ENCODE results near the gene SH3BP1.

The SH3BP1 gene

DNA sequence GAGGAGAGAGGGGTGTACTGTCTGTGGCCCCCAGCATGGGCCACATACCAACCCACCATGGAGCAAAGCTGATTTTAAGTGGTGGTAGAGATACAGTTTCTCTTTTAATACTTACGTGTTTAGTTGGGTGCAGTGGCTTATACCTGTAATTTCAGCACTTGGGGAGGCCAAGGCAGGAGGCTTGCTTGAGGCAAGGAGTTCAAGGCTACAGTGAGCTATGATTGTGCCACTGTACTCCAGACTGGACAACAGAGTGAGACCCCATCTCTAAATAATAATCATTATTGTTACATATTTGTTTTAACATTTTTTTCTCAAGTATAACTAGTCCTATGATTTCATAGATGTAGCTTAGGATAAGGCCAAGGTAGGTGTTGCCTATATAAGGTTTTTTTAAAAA is 22.0 kb upstream of the SH3BP1 start:
- no peak for DNase-seq

DNA sequence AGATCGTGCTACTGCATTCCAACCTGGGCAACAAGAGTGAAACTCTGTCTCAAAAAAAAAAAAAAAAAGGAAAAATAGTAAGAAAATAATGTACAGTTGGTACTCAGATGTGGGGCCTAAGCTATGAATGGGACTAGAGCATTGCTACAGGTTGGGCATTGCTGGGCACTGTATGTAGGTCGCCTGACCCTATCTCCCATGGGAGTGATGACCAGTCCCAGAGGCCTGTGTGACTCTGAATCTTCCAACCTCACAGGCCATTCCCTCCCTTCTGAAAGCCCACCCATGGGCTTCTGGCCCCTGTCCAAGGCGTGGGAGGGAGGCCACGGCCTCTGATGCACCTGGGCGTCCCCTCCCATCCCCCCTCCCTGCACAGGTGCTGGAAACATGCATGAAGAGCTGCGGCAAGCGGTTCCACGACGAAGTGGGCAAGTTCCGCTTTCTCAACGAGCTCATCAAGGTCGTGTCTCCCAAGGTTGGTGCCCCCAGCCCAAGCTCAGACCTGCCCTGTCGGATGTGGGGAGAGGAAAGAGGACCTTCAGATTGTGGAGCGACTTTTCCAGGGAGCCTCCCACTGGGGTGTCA is 21.3 kb upstream of the SH3BP1 start:
- DNase-seq, result no peak

DNA sequence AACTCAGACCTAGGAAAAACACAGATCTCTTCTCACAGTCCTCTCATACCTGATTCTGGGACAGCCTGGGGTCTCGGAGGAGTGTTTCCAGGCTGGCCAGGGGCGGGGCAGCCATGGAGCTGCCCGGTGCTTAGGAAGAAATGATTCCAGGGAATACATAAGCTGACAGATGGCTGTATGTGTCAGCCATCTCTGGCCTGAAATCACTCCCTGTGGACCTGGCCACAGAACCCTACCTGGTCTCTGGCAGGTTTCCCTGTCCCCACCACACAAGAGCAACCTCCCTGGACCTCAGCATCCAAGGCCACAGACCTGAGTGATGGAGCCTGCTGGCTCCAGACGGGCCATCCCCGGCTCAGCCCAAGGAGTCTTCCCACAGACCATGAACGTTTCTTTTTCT is 20.8 kb upstream of the SH3BP1 start:
- no peak for DNase-seq

DNA sequence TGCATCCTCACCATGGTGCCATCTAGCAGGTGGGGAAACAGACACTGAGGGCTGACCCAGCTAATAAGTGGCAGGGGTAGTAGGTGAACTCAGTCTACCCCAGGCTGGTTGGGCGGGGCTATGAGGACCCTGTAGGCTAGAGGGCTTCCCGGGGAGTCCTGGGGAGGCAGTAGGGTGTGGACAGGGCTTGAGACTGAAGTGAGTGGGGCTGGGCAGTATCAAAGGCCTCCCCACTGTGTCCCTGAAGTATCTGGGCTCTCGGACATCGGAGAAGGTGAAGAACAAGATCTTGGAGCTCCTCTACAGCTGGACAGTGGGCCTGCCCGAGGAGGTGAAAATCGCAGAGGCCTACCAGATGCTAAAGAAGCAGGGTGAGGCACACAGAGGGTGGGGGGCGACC is 19.5 kb upstream of the SH3BP1 start:
- no peak for DNase-seq

DNA sequence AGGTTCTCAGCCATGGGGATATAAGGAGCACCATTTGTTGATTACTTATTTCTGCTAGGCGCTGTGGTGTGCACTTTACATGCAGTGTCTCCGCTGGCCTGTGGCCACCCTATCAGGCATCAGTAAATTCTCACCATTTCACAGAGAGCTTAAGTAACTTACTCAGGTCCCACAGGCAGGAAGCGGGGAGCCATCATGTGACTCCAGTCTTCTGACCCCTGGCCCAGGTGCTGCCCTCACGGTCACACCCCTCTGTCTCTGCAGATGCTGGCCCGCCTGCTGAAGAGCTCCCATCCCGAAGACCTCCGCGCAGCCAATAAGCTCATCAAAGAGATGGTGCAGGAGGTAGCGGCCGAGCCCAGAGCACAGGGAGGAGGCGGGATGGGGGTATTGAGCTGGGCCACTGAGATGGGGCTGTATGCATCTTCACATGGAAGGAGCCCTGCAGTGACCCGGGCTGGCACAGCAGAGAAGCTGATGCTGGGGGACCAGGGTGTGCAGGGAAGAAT is 18.1 kb upstream of the SH3BP1 start:
- DNase-seq, result no peak

DNA sequence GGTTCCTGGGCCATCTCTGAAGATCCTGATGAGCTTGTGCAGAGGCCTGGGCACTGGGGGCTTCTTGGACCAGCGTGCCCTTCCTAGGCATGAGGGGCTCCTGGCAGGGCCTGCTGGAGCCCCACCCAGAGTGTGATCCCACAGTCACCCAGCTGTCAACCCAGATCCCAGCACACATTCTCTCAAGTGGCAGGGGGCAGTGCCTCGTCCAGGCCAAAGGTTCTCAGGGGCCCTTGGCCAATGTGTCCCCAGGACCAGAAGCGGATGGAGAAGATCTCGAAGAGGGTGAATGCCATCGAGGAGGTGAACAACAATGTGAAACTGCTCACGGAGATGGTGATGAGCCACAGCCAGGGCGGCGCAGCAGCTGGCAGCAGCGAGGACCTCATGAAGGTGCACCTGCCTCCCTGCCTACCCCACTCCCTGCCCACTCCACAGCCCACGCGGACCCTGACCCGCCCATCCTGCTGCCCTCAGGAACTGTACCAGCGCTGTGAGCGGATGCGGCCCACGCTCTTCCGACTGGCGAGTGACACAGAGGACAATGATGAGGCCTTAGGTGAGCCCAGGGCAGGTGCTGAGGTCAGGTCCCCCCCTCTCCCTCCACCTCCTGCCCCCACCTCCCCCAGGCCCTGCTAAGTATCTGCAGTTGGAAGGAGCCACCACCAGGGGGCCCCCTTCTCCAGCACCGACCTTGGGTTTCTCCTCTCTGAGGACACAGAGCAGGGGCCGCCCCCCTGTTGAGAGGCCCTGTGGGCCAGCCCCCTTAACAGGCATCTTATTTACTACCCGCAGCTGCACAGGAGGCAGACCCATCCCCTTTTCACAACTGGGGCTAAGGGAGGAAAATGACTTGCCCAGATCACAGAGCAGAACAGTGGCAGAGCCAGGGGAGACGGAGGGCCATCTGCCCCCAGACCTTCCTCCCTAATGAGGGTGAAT is 16.1 kb upstream of the SH3BP1 start:
- DNase-seq, result peak; percentile 70 to 73

DNA sequence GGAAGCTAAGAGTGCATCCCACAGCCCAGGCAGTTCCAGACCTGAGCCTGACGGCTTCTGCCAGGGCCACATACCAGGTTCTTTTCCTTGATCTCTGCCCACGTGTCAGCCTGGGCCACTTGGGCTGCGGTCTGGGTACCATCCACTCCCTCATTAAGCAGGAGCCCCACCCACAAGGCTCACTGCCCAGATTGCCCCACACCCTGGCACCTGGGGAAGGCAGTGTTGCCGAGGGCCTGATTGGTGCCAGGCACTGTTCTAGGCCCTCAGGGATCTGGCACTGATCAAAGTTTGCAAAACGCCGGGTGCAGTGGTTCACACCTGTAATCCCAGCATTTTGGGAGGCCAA is 15.5 kb upstream of the SH3BP1 start:
- no peak for DNase-seq

DNA sequence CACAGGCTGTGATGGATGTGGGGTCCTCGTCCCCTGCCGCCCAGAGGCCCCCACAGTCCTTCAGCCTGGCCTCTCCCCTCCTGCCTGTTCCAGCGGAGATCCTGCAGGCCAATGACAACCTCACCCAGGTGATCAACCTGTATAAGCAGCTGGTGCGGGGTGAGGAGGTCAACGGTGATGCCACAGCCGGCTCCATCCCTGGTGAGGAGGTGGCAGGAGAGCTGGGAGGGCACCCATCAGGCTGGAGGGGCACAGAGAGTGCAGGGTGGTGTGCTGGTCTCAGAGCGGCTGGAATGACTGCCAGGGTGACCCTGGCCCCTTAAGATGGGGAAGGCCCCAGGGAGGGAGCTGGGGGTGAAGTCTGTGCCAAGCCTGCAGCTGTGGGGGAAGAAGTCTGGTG is 14.6 kb upstream of the SH3BP1 start:
- no peak for DNase-seq

DNA sequence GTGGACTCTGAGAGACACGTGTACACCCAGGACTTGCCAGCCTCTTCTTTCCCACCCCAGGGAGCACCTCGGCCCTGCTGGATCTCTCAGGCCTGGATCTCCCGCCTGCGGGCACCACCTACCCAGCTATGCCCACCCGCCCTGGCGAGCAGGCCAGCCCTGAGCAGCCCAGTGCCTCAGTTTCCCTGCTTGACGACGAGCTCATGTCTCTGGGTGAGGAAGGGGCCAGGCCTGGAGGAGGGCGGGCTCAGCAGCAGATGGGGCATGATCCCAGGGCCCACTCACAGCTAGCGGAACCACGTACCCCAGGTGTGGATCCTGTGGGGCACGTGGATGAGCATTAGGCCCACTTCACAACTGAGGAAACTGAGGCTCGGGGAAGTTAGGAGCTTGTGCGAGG is 13.7 kb upstream of the SH3BP1 start:
- DNase-seq, result no peak

DNA sequence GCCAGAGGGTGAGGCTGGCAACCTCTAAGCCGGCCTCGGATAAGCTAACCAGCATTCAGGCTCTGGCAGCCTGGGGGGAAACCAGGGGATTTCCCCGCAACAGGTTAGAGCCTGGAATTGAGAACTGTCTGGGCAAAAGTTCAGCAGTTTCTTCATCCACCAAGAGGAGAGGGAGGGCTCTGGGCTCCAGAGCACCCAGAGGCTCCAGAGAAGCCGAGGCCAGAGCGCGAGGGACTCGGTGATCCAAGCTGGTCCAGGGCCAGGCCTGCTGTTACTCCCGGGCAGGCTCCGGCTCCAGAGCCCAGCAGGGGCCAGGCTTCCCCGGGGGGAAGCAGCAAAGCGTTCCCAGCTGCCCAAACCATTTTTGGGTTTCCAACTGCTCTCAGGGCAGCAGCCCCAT is 13.3 kb upstream of the SH3BP1 start:
- no peak for DNase-seq

DNA sequence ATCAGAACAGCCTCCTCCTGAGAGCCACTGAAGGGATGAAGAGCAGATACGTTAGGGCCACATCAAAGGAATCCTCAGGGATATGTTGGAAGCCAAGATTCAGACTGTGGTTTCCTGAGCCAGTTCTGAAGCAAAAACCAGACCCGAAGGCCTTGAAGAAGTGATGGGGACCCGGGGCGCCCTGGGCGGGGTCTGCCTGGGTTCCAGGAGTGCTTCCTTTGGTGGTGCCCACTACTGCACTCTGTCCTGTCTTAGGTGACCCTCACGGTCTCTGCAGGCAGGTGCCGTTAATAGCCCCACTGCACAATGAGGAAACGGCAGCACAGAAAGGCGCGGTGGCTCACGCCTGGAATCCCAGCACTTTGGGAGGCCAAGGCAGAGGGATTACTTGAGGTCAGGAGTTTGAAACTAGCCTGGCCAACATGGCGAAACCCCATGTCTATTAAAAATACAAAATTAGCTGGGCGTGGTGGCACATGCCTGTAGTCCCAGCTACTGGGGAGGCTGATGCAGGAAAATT is 12.9 kb upstream of the SH3BP1 start:
- DNase-seq, result no peak

DNA sequence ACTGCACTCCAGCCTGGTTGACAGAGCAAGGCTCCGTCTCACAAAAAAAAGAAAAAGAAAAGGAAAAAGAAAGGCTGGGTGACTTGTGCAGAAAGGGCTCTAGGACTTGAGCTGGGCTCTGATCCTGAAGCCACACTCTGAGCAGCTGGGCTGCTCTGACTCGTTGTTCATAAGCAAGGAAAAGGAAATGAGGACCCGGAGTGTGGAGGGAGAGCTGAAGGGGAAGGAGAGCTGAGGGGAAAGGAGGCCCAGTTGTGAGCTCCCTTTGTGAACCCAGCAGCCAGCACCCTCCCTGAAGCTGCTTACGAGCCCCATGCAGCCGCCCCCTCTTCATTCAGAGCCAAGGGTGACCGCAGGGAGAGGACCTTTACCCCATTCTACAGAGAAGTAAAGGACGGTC is 12.3 kb upstream of the SH3BP1 start:
- DNase-seq, result no peak

DNA sequence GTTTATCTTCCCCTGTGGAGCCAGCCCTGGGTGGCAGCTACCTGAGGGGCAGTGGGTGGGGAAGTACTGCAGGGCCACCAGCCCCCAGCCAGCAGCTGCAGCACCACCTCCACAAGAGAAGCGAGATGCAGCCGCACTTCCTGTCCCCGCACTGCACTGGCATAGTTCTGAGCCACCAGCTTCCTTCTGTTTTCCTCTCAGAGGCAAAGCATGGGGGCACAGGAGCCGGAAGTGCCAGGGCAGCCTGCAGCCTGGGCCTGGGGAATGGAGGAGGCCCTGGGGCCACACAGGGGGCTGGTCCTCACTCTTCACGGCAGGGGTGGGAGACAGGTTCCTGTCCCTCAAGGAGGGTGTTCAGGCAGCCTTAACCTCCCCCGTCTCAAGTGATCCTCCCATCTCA is 11.9 kb upstream of the SH3BP1 start:
- DNase-seq, result peak; percentile 35 to 36

DNA sequence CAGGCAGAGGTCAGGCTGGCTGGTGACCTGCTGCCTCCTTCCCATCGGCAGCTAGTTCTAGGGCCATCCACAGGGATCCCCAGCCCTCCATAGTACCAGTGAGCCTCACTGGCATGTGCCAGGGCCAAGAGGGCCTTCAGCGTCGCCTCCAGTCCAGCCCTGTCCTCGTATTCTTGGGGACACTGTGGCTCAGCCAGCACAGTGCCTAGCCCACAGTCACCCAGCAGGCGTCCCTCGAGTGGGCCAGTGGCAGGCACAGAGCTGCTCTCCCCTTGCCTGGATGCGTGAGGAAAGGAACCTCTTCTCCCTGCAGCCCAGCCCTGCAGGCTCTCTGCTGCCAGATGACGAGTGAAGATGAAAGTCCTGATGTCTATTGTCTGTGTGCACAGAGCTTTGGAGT is 10.6 kb upstream of the SH3BP1 start:
- no peak for DNase-seq

DNA sequence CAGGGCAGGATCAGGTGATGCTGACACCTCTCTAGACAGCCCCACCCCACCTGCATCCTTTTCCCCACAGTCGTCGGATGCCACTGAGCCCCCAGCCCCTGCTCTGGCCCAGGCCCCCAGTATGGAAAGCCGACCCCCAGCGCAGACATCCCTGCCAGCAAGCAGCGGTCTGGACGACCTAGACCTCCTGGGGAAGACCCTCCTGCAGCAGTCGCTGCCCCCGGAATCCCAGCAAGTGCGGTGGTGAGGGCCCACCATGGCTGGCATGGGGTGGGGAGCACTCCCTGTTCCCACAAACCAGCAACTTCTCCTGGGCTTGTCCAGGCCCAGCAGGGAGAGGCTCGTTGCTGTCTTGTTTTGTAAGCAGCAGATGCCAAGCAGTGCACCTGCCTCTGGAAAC is 9.5 kb upstream of the SH3BP1 start:
- no peak for DNase-seq

DNA sequence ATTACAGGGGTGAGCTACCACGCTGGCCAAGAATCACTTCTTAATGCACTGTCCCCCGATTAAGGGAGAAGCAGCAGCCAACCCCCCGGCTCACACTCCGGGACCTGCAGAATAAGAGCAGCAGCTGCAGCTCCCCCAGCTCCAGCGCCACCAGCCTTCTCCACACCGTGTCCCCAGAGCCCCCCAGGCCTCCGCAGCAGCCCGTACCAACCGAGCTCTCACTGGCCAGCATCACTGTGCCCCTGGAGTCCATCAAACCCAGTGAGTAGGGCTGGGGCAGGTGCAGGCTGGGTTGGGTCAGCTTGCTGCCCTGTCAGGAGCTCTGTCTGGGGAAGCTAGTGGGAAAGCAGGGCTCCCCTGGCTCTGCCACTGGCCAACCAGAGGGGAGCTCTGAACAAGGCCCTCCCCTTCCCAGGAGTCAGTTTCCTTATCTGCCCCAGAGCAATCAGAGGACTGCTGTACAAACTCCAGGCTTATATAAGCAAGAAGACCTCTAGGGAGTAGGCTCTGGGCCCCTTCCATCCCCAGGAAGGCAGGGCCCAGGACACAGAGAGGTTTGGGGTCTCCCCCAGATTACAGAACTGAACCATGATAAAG is 8.5 kb upstream of the SH3BP1 start:
- no peak for DNase-seq

DNA sequence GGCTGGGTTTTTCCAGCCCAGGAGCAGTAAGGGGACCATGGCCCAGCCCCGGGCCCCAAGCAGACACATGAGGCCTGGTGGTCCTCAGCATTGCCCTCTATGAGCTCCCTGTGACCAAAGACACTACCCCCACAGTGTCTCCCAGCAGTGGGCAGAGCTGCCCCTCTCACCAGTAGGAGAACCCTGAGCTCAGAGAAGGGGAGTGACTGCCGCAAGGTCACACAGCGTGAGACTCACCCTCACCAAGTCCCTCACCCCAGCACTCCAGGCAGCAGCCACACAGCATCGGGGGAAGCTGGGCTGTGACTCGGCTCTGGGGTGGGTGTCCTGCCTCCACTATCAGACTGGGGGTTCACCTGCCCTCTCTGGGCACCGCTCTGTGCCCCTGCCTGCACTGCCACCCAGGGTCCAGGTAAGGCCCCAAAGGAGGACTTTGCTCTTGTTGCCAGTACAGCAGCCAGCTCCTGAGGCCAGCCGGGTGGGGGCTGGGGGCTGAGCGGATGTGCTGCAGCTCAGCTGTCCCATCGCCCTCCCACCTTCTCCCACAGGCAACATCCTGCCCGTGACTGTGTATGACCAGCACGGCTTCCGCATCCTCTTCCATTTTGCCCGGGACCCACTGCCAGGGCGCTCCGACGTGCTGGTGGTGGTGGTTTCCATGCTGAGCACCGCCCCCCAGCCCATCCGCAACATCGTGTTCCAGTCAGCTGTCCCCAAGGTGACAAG is 7.9 kb upstream of the SH3BP1 start:
- DNase-seq, result no peak

DNA sequence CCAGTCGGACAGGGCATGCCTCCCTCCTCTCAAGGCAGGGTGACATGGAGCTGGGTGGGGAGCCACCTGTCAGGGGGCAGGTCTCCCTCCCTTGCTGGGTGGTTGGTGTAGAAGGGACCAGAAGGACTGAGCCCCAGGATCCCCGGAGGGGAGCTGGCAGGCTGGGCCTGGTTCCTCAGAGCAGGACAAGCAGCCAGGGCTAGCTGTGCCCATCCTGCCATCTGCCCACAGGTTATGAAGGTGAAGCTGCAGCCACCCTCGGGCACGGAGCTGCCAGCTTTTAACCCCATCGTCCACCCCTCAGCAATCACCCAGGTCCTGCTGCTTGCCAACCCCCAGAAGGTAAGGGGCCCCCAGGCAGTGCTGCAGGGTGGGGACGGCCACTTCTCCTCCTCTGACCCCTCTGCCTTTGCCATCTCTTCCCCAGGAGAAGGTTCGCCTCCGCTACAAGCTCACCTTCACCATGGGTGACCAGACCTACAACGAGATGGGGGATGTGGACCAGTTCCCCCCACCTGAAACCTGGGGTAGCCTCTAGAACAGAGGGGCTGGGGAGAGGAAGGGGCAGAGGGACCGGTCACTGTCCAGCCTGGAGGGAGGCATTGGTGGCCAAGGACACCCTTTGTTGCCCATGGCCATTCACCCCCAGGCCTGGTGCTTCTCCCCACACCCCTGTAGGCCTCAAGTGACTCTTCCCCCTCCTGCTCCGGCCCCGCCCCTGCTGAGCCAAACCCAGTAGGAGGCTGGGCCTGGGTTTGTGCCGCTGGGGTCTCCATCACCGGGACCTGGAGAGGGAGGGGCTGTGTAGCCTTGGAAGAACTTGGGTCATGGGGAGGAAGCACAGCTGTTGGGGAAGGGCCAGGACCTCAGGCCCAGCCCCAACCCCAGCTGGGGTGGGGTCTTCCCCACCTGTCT is 7.0 kb upstream of the SH3BP1 start:
- no peak for DNase-seq

DNA sequence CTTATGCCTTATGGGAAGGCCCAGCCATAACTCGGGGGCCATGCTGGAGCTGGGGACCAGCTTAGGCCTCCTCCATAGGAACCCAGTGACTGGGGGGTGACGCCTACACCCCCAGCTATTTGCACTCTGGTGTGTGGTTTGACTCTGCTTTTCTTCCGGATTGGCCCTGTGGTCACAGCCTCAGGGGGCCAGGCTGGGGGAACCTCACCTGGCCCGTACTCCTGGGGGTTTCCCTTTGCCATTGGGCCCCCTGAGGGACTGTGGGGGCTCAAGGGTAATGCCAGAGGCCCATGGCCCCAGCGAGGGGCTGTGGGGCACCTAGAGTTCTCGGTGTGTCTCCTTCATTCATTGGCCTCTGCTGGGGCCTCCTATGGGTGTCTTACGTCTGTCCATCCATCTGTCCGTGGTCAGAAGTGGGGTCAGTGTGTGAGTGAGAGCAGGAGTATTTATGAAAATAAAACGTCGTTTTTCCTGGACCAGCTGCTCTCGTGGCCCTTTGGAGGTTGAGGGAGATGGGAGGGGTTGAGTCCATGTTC is 6.3 kb upstream of the SH3BP1 start:
- no peak for DNase-seq

DNA sequence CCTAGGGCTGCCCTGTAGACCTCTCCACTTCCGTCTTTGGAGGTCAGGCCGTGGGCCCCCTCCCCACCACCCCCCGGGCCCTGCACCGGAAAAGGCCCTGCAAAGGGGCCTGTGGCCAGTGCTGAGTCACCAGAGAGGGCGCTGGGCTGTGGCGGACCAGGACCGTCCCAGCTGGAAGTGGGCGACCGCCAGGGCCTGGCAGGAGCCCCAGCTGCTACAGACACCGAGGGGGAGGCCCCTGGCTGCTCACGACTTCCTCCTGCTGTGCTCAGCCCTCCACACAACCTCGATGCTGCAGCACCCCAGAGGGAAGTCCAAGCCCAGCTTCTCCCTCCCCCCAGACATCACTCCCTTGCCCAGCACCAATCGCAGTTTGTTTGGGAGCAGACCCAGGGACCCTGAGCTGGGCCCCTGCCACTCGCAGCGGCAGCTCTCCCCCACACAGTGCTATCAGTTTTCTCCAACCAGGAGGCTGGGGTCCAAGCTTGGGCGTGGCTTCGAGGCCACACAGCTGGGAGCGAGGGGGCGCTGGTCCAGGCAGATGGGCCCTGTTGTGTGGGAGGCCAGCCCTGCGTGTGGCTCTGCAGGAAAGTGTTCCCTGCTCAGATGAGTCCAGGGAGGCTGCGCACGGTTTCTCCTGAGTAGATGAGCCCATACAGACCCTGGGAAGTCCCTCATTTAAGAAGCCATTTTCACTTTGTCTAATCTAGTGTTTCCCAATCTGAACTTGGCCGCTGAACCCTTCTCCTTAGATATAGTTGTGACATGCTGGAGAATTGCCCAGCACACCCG is 5.6 kb upstream of the SH3BP1 start:
- DNase-seq, result no peak

DNA sequence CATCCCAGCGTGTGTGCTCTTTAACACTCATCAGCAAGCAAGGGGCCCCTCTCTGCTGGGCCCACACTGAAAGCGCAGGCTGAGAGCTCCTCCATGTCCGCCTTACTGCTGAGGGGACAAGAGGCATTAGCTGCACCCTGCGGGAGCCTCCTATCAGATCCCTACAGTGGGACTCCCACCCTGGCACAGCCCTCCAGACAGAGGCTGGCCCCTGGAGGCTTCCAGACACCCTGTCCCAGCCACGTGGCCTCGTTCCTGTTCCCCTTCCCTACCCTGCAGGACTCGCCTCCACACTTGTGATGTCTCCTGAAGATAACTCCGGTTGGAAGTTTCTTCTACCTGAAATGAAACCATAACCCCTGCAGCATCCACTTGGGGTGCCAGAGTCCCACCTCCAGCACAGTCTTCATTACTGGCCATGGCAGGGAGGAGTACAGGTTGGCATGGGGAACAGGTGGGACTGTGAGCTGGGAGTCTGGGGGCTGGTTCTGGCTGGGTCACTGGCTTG is 5.0 kb upstream of the SH3BP1 start:
- DNase-seq, result no peak
